Upper lobe of right lung (tissue), 1 donor: ENCODE measurements around the gene MYBL2. TPM values are rescaled to one million over a fixed set of nuclear protein-coding genes. Genes with fewer than 3 reads are reported as not detected.
A peak's percentile ranks its signal among the peaks of the same experiment; 100 is the strongest.

Source experiments
- ATAC-seq: fragments of 200-7000 bp; cut with Tn5 transposase; one replicate; pipeline ENCODE4 v1.9.1; 2020; ENCODE audit warnings: mild to moderate bottlenecking, moderate library complexity
- DNase-seq: peaks from one replicate; pipeline ENCODE4 v3.0.0-alpha.2; 2020
- H3K27ac ChIP-seq: fragments of 200-600 bp; one replicate; pipeline ENCODE4 v1.8.0; 2022
- H3K27me3 ChIP-seq: fragments of 200-600 bp; one replicate; pipeline ENCODE4 v1.8.0; 2022; ENCODE audit warnings: mild to moderate bottlenecking
- H3K36me3 ChIP-seq: fragments of 200-600 bp; one replicate; pipeline ENCODE4 v1.8.0; 2022
- H3K4me1 ChIP-seq: fragments of 200-600 bp; one replicate; pipeline ENCODE4 v1.8.0; 2022
- H3K4me3 ChIP-seq: fragments of 200-600 bp; one replicate; pipeline ENCODE4 v1.8.0; 2022; ENCODE audit warnings: mild to moderate bottlenecking
- H3K9me3 ChIP-seq: fragments of 200-600 bp; one replicate; pipeline ENCODE4 v1.8.0; 2022
- intact Hi-C: fragments of 100-400 bp; cut with DNase I; formaldehyde crosslinking; loops from one replicate; pipeline ENCODE4 v1.11.0; 2022
- total RNA-seq: library from RNA; stranded (reverse); fragmentation: NEBNext Ultra II Directional; extraction: Animal tissue kit (Norgen Biotek cat#: 25700); gene quantifications from one replicate; pipeline ENCODE4 v1.2.1, GENCODE V29; 2021
- TF ChIP-seq, protein P1 (sequence below): fragments of 200-600 bp; IDR thresholded peaks from one replicate; pipeline ENCODE4 v1.8.0; 2022; ENCODE audit warnings: antibody characterized with exemption
- donor health status: DM: no; HTN: yes; CAD: no; lungs with severe emphysema.

The MYBL2 gene
- total RNA-seq, 1 donor from 2014 or later: 1.0 TPM

DNA sequence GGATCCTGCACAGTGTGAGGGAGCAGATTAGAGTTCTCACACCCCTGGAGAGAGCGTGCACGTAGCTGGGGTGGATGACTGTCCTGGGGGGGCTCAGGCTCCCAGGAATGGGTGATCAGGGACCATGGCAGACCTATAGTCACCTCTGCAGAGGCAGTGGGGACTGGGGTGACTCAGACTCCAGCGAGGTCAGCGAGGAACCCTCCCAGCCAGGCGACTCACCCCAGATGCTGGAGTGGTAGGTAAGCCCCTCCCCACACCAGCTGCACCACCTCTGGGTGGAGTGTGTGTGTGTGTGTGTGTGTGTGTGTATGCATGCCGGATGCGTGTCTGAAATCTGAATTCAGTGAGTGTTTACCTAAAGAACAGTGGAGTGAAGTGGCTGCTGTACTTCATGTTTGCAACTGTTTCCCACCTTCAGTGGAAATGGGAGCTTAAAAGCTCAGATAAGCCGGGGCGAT lies 77.3 kb downstream of the MYBL2 start:
- Histone ChIP-seq H3K27ac (no peak overlapping the region), H3K36me3 (no peaks in the 10 kb centered on the region), H3K9me3 (no peaks in the 10 kb centered on the region), H3K4me3 (no peak overlapping the region), H3K27me3 (peaks cover 3% of the 10 kb centered on the region), H3K4me1 (peaks cover 6% of the 10 kb centered on the region)
- no peak for DNase-seq
- intact Hi-C loops: no loop called here
- ATAC-seq: peak; percentile 58
- TF ChIP-seq, protein P1, sequence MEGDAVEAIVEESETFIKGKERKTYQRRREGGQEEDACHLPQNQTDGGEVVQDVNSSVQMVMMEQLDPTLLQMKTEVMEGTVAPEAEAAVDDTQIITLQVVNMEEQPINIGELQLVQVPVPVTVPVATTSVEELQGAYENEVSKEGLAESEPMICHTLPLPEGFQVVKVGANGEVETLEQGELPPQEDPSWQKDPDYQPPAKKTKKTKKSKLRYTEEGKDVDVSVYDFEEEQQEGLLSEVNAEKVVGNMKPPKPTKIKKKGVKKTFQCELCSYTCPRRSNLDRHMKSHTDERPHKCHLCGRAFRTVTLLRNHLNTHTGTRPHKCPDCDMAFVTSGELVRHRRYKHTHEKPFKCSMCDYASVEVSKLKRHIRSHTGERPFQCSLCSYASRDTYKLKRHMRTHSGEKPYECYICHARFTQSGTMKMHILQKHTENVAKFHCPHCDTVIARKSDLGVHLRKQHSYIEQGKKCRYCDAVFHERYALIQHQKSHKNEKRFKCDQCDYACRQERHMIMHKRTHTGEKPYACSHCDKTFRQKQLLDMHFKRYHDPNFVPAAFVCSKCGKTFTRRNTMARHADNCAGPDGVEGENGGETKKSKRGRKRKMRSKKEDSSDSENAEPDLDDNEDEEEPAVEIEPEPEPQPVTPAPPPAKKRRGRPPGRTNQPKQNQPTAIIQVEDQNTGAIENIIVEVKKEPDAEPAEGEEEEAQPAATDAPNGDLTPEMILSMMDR: no peak

DNA sequence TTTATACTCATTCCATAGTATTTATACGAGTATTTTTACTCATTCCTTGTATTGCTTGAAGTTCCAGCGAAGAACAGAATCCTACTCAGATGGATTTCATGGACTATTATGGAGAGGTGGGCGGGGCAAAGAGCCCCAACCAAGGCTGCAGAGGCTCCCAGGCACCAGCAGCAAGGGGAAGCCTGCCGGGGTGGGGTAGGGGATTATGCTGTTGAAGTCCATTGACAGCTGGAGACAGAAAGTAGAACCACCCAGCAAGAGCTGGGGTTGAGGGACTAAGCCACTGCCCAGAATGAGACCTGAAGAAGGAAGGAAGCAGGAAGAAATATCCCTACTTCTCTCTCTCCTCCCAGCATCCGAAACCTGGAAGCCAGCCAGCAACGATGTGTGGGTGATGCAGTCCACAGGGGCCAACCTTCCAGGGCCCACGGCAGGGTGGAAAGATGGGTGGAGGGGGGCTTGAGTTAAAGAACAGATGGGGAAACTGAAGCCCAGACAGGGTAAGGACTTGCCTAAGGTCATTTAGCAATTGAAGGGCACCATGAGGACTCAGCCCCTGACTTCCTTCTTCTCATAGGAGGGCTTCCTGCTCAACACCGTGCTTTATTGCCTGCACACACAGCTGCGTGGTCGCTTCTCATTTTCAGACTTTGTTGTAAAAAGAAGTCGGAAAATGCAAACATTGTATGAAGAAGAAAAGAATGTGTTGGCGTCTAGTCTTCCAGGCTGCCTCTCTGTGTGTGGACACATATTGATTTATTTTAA lies 78.2 kb downstream of the MYBL2 start:
- peaks cover 11% of the 10 kb centered on the region for H3K4me1 ChIP-seq
- intact Hi-C loops: no loop called here
- H3K27ac ChIP-seq: no peak overlapping the region
- H3K36me3 ChIP-seq: no peaks in the 10 kb centered on the region
- DNase-seq: no peak
- ATAC-seq: peak; percentile 47
- no peak overlapping the region for H3K4me3 ChIP-seq
- TF ChIP-seq, protein P1: no peak
- no peaks in the 10 kb centered on the region for H3K9me3 ChIP-seq
- H3K27me3 ChIP-seq: peaks cover 9% of the 10 kb centered on the region

DNA sequence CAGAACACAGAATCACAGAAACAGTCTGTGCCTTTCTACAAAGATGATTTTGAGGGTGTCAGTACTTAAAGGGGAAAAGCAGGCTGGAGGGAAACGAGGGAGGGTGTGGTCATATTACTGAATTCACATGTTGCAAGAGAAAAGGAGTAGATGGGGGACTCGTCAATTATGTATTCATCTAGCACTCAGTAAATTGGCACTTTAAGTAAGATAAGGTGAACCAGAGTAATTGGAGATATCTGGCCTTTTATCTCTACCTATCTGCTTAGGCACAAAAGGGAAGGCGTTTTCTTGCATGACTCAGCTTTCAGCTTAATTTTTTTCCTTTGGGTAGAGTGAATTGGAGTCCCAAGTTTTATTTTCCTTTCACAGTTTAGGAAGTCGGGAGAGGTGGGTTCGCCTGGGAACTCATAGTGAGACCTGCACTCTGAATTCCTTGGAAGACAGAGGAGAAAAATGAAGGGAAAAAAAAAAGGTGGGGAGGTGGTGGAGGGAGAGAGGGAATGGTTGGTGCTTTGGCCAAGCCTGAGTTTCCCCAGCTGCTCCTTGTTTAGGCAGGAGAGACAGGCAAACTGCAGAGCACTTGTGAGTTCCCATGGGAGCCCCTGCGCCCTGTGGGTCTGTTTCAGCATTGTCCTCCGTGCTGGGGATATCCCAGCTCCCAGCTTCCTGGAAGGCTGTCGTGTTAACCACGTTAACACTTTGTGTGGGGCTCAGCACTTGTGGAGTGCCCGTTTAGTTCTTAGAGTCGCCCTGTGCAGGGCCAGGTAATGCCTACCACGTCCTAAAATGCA lies 79.6 kb downstream of the MYBL2 start:
- TF ChIP-seq, protein P1: no peak
- DNase-seq (no peak), ATAC-seq (no peak)
- Histone ChIP-seq H3K9me3 (no peaks in the 10 kb centered on the region), H3K36me3 (no peaks in the 10 kb centered on the region), H3K27ac (no peak overlapping the region), H3K27me3 (peaks cover 13% of the 10 kb centered on the region), H3K4me3 (no peak overlapping the region), H3K4me1 (peaks cover 15% of the 10 kb centered on the region)
- intact Hi-C loops: no loop called here

GRCh38 chr20:43748274-43748673 lies 81.4 kb downstream of the MYBL2 start:
- no peaks in the 10 kb centered on the region for H3K9me3 ChIP-seq
- H3K27me3 ChIP-seq: peaks cover 13% of the 10 kb centered on the region
- H3K36me3 ChIP-seq: no peaks in the 10 kb centered on the region
- intact Hi-C loops: no loop called here
- no peak overlapping the region for H3K27ac ChIP-seq
- peaks cover 18% of the 10 kb centered on the region for H3K4me1 ChIP-seq
- TF ChIP-seq, protein P1: no peak
- ATAC-seq: no peak
- H3K4me3 ChIP-seq: no peak overlapping the region
- no peak for DNase-seq

GRCh38 chr20:43749734-43750294 lies 82.9 kb downstream of the MYBL2 start:
- H3K4me1 ChIP-seq: peaks cover 17% of the 10 kb centered on the region
- H3K27ac ChIP-seq: no peak overlapping the region
- ATAC-seq: peak; percentile 94
- TF ChIP-seq, protein P1: peak; percentile 100
- DNase-seq: peak; percentile 91
- H3K36me3 ChIP-seq: no peaks in the 10 kb centered on the region
- no peak overlapping the region for H3K4me3 ChIP-seq
- intact Hi-C loops: no loop called here
- H3K9me3 ChIP-seq: no peaks in the 10 kb centered on the region
- H3K27me3 ChIP-seq: peaks cover 13% of the 10 kb centered on the region
